ENCODE data around the gene PCDHGA1. TPM values are rescaled to one million over a fixed set of nuclear protein-coding genes. Genes with fewer than 3 reads are reported as not detected.

Gene PCDHGA1
- total RNA-seq (2022; extraction: Qiagen RNA extraction), result 0.23 to 0.32 TPM (median 0.27 TPM) in 5 replicates

DNA sequence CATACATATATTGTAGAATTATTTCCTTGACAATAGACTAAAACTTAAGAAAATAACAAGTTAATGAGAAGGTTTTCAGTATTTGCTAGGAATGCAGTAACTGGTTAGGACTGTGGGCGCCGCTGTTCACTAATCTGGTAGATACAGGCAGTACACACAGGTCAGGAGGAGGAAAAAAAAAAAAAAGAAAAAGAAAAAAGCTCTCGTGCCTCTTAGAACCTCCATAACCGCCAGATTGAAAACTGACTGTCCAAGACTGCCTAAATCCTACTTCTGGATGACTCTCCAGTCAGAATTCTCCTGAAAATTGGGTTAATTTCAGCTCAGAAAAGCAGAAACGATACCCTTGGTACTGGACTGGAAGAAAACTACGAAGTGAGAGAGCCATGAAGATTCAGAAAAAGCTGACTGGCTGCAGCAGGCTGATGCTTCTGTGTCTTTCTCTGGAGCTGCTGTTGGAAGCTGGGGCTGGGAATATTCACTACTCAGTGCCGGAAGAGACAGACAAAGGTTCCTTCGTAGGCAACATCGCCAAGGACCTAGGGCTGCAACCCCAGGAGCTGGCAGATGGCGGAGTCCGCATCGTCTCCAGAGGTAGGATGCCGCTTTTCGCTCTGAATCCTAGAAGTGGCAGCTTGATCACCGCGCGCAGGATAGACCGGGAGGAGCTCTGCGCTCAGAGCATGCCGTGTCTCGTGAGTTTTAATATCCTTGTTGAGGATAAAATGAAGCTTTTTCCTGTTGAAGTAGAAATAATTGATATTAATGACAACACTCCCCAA lies at the start of gene PCDHGA1:
TSS of gene PCDHGA1 (plus strand) at position 216 of the 782 bp plus-strand sequence.

DNA sequence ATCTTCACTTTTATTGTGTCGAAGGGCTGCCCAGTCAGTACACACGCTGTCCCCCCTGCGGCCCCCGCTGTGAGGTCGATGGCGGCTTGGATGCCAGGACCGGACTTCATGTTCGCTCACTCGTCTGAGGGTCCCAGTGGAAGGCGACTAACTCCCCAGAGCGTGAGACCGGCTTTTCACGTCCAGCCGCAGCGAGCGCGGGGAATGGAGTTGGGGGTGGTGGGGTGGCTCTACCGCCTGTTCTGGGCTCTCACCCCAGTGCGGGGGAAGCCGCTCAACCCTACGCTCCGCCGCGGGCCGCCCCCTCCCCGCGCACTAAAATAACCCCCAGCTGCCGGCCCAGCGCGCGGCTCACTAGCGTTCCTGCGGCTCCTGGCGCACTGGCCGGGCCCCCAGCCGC lies 26.6 kb upstream of the PCDHGA1 start, which contains the start of gene SLC25A2:
TSS of gene SLC25A2 (minus strand) at position 294 of the 400 bp plus-strand sequence. CDS start at position 110, 184 bp downstream.

DNA sequence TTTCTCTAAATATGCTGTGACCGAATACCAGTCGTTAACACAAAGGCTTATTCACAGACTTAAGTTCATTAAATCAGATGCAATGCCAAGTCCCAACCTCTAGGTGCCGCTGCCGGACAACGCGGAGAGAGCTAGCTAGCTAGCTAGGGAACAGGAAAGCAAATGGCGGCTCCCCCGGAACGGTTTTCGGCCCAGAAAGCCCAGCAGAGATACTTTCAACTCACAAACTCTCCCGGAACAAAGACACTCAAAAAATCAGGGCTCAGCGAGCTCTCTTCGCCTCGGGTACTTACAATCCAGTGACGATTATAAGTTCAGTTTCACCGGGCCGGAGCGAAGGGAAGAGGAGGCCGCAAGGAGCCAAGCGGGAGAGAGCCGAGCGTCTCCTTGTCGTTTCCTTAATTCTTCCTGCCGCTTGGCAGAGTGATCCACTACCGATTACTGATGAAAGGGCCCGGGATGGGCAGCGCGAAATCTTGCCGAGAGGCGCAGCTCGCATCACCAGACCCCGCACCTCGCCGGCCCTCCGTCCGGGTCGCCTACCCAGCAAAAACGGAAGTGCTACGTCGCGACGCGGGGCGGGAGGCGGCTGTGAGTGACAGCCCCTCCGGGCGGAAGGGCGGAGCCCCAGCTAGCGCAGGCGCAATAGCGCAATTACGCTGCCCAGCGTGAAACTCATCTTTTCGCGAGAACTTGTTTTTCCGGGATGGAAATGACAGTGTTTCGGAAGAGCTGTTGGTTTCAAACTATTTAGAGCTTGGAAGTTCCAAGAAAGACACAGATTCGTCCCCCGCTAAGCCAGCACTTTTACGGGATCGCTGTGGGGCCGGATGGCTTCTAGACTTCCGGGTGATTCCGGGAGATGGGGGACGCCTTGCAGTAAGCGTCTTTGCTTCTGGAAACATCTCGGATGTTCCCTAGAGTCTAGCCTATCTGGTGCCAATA lies 9.8 kb upstream of the PCDHGA1 start, which contains the start of gene TAF7:
TSS of gene TAF7 (minus strand) at position 560 of the 945 bp plus-strand sequence. CDS start 740 bp downstream, outside the sequence.

DNA sequence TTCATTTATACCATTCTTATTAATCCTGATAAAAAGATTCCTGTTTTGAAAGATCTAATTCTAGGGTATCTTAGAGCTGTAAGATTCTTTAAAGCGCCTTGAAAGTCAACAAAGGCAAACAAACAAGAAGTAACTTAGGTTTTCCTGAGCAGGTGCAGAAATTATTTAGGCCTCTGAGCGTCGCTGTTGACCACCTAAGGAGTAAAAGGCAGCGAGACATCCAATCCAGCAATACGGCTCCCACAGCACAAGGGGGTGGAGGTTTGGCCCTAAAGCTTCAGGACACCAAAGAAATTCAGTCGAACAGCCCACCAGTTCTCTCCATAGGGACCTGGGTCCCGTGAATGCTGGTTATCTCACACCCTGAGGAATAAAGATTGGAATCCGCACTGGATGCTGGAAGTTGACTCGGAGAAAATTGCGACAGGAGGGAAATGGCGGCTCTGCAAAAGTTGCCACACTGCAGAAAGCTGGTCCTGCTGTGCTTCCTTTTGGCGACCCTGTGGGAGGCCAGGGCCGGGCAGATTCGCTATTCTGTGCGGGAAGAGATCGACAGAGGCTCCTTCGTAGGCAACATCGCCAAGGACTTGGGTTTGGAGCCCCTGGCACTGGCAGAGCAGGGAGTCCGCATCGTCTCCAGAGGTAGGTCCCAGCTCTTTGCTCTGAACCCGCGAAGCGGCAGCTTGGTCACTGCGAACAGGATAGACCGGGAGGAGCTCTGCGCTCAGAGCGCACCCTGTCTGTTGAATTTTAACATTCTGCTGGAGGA lies 8.4 kb downstream of the PCDHGA1 start, which contains the start of gene PCDHGA2:
TSS of gene PCDHGA2 (plus strand) at position 223 of the 769 bp plus-strand sequence.

DNA sequence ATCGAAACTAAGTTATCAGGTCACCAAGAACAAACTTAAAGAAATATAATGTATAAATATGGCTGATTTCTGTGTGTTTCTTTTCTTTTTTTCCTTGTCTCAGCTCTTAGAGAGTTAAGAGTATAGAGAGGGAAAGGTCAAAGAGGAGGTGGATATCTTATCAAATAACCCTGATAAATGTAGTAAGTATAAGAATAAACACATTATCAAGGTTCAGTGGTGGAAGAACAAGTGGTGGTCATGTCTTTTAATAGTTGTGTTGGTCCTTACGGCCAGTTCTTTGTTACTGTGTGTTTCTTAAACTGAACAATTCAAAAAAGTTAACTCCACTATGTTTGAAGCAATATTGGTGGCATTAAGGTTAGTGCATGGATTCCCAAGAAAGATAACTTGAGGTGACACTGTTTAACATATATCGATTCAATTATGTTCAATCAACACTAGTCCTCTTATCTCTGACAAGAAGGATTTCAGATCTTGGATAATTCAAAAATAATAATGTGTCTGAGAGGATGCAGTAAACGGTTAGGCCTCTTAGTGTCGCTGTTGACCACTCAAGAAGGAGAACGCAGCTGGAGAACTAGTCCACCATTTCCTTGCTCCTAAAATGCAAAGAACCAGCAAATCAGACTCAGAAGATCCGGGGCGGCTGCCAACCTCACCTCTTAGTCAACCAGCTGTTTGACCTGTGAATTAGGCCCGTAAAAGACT lies 13.1 kb downstream of the PCDHGA1 start, which contains the start of gene PCDHGA3:
TSS of gene PCDHGA3 (plus strand) at position 588 of the 711 bp plus-strand sequence. CDS start 205 bp downstream, outside the sequence.

DNA sequence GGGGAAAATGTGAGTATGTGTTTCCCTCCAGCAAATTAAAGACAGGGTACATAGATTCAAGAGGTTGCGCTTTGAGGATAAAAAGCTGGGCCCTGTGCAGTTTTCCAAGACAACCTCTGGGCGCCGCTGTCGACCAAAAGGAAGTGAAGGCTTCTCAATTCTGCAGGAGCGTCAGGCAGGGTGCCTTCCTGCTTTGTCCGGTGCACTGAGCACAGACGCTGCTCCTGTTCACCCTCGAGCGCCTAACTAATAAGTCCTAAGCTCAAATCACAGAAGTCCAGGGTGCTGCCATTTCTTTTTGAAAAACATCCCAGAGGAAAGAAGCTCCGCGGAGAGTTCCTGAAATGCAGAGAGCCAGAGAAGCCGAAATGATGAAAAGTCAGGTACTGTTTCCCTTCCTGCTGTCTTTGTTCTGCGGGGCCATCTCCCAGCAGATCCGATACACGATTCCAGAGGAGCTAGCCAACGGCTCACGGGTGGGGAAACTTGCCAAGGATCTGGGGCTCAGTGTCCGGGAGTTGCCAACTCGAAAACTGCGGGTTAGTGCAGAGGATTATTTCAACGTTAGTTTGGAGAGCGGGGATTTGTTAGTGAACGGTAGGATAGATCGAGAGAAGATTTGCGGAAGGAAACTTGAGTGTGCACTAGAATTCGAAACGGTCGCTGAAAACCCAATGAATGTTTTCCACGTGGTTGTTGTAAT lies 19.8 kb downstream of the PCDHGA1 start, which contains the start of gene PCDHGB1:
TSS of gene PCDHGB1 (plus strand) at position 183 of the 703 bp plus-strand sequence. CDS start at position 345, 162 bp downstream.

DNA sequence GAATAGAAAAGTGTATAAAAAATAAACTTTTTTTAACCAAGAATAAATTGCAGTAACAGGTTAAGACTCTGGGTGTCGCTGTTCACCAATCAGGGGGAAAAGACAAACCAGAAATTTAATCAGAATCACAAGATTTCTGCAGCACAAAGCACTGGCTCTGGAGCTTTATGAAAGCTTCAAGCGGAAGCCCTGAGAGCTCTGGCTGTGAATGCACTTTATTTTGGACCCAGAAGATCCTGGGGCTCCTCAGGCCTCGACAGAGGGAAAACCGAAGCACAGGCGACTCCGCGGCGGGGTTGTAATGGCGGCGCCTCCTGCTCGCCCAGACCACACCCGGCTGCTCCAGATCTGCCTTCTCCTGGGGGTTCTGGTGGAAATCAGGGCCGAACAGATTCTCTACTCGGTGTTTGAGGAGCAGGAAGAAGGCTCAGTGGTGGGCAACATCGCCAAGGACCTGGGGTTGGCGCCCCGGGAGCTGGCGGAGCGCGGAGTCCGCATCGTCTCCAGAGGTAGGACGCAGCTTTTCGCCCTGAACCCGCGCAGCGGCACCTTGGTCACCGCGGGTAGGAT lies 24.7 kb downstream of the PCDHGA1 start, which contains the start of gene PCDHGA4:
TSS of gene PCDHGA4 (plus strand) at position 122 of the 570 bp plus-strand sequence. CDS start at position 209, 87 bp downstream.

DNA sequence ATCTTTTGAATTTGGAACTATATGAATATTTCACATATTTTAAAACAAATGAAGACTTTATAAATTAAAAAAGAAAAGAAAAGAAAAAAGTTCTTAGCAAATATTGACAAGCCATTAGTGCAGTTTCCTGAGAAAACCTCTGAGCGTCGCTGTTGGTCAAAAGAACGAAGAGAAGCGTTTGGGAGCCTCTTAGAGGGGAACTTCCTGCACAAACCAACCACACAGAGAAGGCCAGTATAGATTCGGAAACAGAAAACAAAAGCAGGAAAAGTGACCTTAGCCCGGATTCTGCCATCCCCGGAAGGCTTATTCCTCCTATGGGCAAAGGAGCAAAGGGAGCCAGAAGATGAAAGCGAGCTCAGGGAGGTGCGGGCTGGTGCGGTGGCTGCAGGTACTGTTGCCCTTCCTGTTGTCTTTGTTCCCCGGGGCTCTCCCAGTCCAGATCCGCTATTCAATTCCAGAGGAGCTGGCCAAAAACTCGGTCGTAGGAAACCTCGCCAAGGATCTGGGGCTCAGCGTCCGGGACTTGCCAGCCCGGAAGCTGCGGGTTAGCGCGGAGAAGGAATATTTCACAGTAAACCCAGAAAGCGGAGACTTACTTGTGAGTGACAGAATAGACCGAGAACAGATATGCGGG lies 29.6 kb downstream of the PCDHGA1 start, which contains the start of gene PCDHGB2:
TSS of gene PCDHGB2 (plus strand) at position 205 of the 637 bp plus-strand sequence. CDS start at position 347, 142 bp downstream.

DNA sequence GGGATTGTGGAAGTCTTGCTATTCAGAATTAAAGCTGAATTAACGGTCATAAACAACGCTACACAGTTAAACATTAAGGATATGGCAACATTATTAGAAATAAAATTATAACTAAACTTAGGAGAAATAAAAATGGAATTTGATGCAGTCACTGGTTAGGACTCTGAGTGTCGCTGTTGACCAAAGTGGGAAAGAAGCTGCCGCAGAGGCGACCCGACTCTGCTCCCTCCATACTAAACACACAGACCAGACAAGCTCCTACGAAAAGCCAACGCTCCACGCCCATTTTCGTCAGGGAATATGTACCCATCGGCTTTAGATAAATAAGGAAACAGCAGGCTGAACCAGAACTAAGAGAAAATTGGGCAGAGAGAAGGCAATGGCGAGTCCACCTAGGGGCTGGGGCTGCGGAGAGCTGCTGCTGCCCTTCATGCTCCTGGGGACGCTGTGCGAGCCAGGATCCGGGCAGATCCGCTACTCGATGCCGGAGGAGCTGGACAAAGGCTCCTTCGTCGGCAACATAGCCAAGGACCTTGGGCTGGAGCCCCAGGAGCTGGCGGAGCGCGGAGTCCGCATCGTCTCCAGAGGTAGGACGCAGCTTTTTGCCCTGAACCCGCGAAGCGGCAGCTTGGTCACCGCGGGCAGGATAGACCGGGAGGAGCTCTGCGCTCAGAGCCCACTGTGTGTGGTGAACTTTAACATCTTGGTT lies 33.8 kb downstream of the PCDHGA1 start, which contains the start of gene PCDHGA5:
TSS of gene PCDHGA5 (plus strand) at position 211 of the 709 bp plus-strand sequence. CDS start at position 380, 169 bp downstream.

DNA sequence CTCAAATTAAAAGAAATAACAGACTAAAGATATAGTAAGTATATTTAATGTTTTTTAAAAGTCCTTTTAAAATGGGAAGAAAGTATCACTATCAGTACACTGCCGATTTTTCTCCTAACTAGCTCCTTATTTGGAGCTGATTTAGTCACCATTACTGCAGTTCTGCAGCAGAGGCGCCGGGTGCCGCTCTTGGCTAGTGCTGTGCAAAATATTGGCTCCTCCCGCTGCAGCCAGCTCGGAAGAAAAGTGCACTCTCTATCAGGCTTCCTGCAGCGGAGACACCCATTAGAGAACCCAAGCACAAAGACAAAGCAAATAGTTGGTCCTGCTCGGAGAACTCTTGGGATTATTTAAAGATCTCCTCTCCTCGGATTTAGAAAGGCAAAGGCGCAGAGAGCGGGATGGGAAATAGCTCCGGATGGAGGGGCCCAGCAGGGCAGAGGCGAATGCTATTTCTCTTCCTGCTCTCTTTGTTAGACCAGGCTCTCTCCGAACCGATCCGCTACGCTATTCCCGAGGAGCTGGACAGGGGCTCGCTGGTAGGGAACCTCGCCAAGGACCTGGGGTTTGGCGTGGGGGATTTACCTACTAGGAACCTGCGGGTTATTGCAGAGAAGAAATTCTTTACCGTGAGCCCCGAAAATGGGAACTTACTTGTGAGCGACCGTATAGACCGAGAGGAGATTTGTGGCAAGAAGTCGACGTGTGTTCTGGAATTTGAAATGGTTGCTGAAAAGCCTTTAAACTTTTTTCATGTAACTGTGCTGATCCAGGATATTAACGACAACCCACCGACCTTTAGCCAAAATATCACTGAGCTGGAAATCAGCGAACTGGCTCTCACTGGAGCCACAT lies 39.9 kb downstream of the PCDHGA1 start, which contains the start of gene PCDHGB3:
TSS of gene PCDHGB3 (plus strand) at position 249 of the 855 bp plus-strand sequence. CDS start at position 402, 153 bp downstream.

DNA sequence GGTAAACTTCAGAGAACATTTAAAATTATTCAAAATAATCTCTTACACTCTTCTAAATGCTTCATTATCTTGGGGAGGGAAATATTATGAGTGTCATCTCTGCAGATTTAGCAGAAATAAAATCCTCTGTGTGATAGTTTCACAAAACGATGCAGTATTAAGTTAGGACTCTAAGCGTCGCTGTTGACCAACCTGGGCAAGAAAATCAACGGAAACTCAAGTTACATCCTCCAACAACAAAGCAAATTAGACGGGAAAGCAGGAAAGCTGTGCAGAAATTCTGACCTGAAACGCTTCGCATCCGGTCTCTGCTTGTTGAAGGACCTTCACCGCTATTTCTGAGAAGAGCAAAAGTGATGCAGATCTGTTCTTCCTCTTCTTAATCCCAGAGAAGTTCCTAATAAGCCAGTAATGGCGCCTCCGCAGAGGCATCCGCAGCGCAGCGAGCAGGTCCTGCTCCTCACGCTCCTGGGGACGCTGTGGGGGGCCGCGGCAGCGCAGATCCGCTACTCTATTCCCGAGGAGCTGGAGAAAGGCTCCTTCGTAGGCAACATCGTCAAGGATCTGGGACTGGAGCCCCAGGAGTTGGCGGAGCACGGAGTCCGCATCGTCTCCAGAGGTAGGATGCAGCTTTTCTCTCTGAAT lies 43.5 kb downstream of the PCDHGA1 start, which contains the start of gene PCDHGA6:
TSS of gene PCDHGA6 (plus strand) at position 219 of the 645 bp plus-strand sequence. CDS start at position 412, 193 bp downstream.

DNA sequence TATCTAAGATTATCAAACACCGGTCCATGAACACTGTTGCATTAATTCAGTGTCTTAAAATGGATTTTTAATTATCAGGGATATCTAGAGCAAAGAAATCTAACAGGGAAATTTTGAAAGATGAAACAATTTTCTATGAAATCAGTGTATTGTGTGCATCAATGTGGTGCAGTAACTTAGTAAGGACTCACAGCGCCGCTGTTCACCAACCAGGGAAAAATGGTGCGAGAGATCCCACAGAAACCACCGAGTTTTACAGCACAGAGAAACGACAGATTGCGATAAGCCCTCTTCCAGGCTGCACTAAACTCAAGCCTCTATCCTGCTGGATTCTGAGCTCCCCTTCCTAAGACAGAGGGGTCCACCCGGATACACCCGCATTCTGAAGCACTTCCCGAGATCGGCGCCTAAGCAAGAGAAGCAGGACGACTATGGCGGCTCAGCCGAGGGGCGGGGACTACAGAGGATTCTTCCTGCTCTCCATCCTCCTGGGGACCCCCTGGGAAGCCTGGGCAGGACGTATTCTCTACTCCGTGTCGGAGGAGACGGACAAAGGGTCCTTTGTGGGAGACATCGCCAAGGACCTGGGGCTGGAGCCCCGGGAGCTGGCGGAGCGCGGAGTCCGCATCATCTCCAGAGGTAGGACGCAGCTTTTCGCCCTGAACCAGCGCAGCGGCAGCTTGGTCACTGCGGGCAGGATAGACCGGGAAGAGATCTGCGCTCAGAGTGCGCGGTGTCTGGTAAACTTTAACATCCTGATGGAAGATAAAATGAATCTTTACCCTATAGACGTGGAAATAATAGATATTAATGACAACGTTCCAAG lies 52.4 kb downstream of the PCDHGA1 start, which contains the start of gene PCDHGA7:
TSS of gene PCDHGA7 (plus strand) at position 274 of the 826 bp plus-strand sequence. CDS start at position 432, 158 bp downstream.

DNA sequence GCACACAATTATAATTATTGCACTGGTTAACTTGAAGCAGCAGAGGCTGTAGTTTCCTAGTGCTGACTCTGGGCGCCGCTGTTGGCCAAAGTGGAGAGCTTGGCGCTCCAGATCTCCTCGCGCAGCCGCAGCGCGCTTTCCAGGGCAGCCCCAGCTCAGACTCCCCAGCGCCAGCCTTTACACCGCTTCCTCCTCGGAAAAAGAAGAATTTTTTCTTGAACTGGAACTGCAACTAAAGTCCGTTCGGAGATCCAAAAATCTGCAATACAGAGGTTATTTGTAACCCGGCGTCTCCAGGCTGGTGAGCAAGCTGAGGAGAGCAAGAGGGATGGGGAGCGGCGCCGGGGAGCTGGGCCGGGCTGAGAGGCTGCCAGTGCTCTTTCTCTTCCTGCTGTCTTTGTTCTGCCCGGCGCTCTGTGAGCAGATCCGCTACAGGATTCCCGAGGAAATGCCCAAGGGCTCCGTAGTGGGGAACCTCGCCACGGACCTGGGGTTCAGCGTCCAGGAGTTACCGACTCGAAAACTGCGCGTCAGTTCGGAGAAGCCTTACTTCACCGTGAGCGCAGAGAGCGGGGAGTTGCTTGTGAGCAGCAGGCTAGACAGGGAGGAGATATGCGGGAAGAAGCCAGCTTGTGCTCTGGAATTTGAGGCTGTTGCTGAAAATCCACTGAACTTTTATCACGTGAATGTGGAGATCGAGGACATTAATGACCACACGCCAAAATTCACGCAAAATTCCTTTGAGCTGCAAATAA lies 57.4 kb downstream of the PCDHGA1 start, which contains the start of gene PCDHGB4:
TSS of gene PCDHGB4 (plus strand) at position 142 of the 755 bp plus-strand sequence. CDS start at position 329, 187 bp downstream.

DNA sequence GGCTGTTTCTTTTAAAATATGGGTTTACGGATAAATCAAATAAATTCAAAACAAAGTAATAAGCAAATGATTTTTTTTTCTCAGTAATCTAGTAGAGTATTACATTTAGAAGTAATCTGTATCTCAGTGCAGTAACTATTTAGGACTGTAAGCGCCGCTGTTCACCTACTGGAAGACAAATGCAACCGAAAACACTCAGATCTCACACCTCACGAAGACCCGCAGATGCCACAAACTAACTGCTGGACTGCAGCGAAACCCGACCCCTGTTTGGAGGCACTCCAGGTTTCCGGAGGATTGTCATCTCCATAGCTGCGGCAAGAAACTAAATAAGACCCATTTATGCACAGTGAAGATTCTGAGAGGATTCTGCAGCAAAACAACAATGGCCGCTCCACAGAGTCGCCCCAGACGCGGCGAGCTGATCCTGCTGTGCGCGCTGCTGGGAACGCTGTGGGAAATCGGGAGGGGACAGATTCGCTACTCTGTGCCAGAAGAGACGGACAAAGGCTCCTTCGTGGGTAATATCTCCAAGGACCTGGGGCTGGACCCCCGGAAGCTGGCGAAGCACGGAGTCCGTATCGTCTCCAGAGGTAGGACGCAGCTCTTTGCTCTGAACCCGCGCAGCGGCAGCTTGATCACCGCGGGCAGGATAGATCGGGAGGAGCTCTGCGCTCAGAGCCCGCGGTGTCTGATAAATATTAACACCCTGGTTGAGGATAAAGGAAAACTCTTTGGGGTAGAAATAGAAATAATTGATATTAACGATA lies 62.3 kb downstream of the PCDHGA1 start, which contains the start of gene PCDHGA8:
TSS of gene PCDHGA8 (plus strand) at position 205 of the 770 bp plus-strand sequence. CDS start at position 386, 181 bp downstream.

Data from A549 treated with AZD2906 at 1 μM for 4 hours (cell line).